Metanephros (tissue), 2 donors: ENCODE data around the gene MTFP1. TPM values are rescaled to one million over a fixed set of nuclear protein-coding genes. Genes with fewer than 3 reads are reported as not detected.

Experiments used
- small RNA-seq: library from RNA; depleted of rRNA; stranded (forward); fragments of <200 nt; gene quantifications from one replicate; pipeline ENCODE3, GENCODE V24; 2014; ENCODE audit warnings: low replicate concordance
- total RNA-seq: library from RNA; depleted of rRNA; stranded (reverse); fragments of >200 nt; gene quantifications from one replicate; pipeline ENCODE4 v1.2.3, GENCODE V29; 2014

Gene MTFP1
- total RNA-seq, result 12.0 TPM

DNA sequence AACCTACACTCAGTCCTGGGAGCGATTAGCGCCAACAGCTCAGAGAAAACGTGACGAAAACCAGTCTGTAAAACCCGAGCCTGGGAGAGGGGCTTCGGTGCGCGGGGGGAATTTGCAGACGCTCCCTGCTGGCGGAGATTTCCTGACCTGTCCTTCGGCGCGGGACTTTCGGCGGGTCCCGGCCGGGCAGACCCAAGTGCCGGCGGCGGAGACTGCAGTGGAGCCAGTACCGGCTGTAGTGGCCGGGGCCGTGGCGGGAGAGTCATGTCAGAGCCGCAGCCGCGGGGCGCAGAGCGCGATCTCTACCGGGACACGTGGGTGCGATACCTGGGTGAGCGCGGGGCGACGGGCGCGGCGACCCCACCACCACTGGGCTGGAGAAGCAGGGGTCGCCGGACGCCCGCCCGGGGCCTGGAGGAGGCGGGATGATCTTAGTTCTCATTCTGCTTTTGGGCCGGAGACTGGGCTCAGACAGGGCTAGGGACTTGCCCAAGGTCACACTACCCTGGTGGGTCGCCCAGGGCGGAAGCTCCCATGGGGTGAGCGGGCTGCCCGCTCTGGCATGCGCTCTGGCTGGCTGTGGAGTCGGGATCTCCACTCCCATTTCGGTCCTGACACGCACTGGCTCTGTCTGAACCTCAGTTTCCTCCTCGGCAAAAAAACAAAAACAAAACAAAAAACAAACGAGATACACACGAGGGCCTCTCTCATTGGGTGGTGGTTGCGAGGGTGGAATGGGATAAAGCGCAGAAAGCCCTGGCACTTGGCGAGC is at the start of gene MTFP1:
TSS of gene MTFP1 (plus strand) at position 153 of the 772 bp plus-strand sequence. CDS start at position 265, 112 bp downstream.

DNA sequence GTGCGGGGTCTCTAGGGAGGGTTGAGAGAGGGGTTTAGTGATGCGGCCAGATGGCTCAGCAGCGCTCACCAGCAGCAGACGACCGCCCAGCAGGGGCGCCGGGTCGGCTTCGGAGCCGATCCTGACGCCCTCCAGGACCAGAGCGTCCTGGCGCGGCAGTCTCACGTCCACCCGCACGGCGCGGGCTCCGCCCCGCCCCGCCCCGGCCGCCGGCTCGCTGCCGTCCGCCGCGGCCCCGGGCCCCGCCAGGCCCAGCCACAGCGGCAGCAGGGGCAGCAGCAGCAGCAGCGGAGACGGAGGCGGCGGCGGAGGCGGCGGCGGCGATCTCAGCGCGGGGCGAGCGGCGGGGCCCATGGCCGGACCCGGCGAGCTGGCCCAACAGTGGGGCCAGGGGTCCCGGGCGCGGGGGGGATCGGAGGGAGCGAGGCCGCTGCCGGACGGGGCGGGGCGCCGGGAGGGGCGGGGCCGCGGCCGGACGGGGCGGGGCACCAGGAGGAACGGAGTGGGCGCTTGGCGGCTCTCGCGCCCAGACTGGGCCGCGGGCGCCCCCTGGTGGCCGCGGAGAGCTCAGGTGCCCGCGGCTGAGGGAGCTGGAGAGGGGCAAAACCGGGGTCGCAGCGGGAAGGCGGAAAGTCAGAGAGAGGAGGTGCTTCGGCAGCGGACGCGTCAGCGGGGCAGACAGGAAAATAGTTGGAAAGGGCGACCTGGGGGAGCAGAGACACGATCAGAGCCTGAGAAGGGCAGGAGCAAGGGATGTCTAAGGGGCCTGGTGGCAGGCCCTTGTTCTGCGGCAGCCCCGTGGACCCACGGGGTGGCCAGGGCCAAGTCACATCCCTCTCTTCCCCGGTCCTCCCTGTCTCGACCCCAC is 38.4 kb upstream of the MTFP1 start, which contains the start of gene RNF215:
TSS of gene RNF215 (minus strand) at position 452 of the 868 bp plus-strand sequence. CDS start at position 354, 98 bp downstream.

GRCh38 chr22:30396871-30397655 is 28.5 kb upstream of the MTFP1 start, which contains the start of gene SEC14L2:
SEC14L2 (plus strand) TSS chr22:30397018; CDS start chr22:30397117, 99 bp downstream.

DNA sequence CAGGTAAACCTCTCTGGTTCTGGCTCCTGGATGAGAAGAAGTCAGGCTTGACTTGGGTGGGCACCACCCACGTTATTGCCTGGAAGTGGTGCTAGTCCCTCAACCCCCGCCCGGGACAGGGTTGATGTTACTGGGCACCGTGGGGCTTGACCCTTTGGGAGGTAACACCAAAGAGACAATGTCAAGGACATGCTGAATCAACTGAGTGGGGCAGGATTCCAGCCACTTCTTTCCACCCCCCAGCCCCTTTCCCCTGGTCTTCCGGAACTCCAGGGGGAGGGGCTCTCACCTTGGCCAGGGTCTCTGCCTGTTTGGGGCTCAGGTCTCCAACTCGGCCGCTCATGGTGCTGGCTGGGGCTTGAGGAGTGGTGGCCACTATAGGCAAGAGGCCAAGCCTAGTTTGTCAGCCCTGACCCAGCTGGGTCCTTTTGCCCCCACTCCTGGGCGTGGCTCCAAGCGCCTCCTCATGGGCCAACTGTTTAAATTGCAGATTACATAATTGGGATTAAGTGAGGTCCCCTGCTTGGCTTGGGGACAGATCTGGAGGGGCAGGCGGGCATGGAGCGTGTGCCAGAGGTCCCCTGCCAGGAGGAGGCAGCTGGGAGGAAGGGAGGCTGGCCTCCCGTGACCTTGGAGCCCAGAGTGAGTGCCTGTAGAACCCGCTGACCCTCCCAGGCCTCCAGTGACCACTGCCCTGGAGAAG is 46.2 kb downstream of the MTFP1 start, which contains the start of gene SEC14L3:
TSS of gene SEC14L3 (minus strand) at position 402 of the 703 bp plus-strand sequence. CDS start at position 343, 59 bp downstream.

Small RNAs within 50 kb of the gene (small RNA-seq; reads per million reads assigned to genes)
- gene AC004832.3, result not detected
- gene RNU6-564P, result not detected

Other genes starting within 250 kb of the MTFP1 start
- gene LIF, start 179.0 kb upstream of the MTFP1 start, total RNA-seq, result 2.7 TPM
- gene OSM, start 158.9 kb upstream of the MTFP1 start, total RNA-seq, result 3.0 TPM
- gene CASTOR1, start 136.3 kb upstream of the MTFP1 start, total RNA-seq, result 14.1 TPM
- 18.0 TPM for gene TBC1D10A, start 98.8 kb upstream of the MTFP1 start, total RNA-seq
- 60.0 TPM for gene SF3A1, start 68.9 kb upstream of the MTFP1 start, total RNA-seq
- gene CCDC157, start 68.8 kb upstream of the MTFP1 start, total RNA-seq, result 6.4 TPM
- gene RNF215, start 38.4 kb upstream of the MTFP1 start, total RNA-seq, result 22.1 TPM
- gene SEC14L2, start 28.8 kb upstream of the MTFP1 start, total RNA-seq, result 2.9 TPM
- gene SEC14L3, start 46.2 kb downstream of the MTFP1 start, total RNA-seq, result not detected
- 0.99 TPM for gene SEC14L4, start 79.9 kb downstream of the MTFP1 start, total RNA-seq
- gene SEC14L6, start 121.0 kb downstream of the MTFP1 start, total RNA-seq, result 6.5 TPM
- gene GAL3ST1, start 148.9 kb downstream of the MTFP1 start, total RNA-seq, result 27.3 TPM
- gene PES1, start 166.1 kb downstream of the MTFP1 start, total RNA-seq, result 51.5 TPM
- gene TCN2, start 181.4 kb downstream of the MTFP1 start, total RNA-seq, result 39.7 TPM
- gene SLC35E4, start 210.0 kb downstream of the MTFP1 start, total RNA-seq, result 4.0 TPM
- 10.0 TPM for gene DUSP18, start 242.1 kb downstream of the MTFP1 start, total RNA-seq